Measurements from ENCODE around the gene JAKMIP3.

Gene JAKMIP3

GRCh38 chr10:132097609-132098377 lies 32.0 kb downstream of the JAKMIP3 start:
- no peak for DNase-seq (ENCODE audit: low read depth in 3 of 3)

GRCh38 chr10:132098539-132099388 lies 33.0 kb downstream of the JAKMIP3 start:
- DNase-seq (ENCODE audit: low read depth in 3 of 3) = no peak

GRCh38 chr10:132099389-132100090 lies 33.8 kb downstream of the JAKMIP3 start:
- DNase-seq (ENCODE audit: low read depth in 3 of 3) = no peak

- DNase-seq (ENCODE audit: low read depth in 3 of 3) = no peak
These were observed 34.3 kb downstream of the JAKMIP3 start for GRCh38 chr10:132100091-132100481.

- DNase-seq (ENCODE audit: low read depth in 3 of 3) = no peak
These were observed 35.0 kb downstream of the JAKMIP3 start for GRCh38 chr10:132100556-132101349.

GRCh38 chr10:132101529-132101928 lies 35.8 kb downstream of the JAKMIP3 start:
- DNase-seq (ENCODE audit: low read depth in 3 of 3) = no peak

- DNase-seq (ENCODE audit: low read depth in 3 of 3) = no peak
These were observed 36.4 kb downstream of the JAKMIP3 start for GRCh38 chr10:132102071-132102716.

- no peak for DNase-seq (ENCODE audit: low read depth in 3 of 3)
These were observed 37.0 kb downstream of the JAKMIP3 start for GRCh38 chr10:132102717-132103110.

- no peak for DNase-seq (ENCODE audit: low read depth in 3 of 3)
These were observed 37.6 kb downstream of the JAKMIP3 start for GRCh38 chr10:132103116-132103910.

- DNase-seq (ENCODE audit: low read depth in 3 of 3) = no peak
These were observed 38.3 kb downstream of the JAKMIP3 start for GRCh38 chr10:132104062-132104461.

- no peak for DNase-seq (ENCODE audit: low read depth in 3 of 3)
These were observed 38.9 kb downstream of the JAKMIP3 start for GRCh38 chr10:132104471-132105301.

- no peak for DNase-seq (ENCODE audit: low read depth in 3 of 3)
These were observed 39.7 kb downstream of the JAKMIP3 start for GRCh38 chr10:132105302-132105995.

- DNase-seq (ENCODE audit: low read depth in 3 of 3) = no peak
These were observed 40.7 kb downstream of the JAKMIP3 start for GRCh38 chr10:132106431-132106830.

GRCh38 chr10:132107186-132107948 lies 41.6 kb downstream of the JAKMIP3 start:
- DNase-seq (ENCODE audit: low read depth in 3 of 3) = no peak

GRCh38 chr10:132107949-132108877 lies 42.5 kb downstream of the JAKMIP3 start:
- DNase-seq (ENCODE audit: low read depth in 3 of 3) = no peak

GRCh38 chr10:132109341-132110110 lies 43.8 kb downstream of the JAKMIP3 start:
- no peak for DNase-seq (ENCODE audit: low read depth in 3 of 3)

Measured in stimulated activated CD4-positive, alpha-beta T cell treated with anti-CD3 and anti-CD28 coated beads, TNF-alpha, amount 100 ng/mL, for 48 hours (primary cell).